HepG2 (cell line): Measurements from ENCODE around the gene COL9A3. TPM values are rescaled to one million over a fixed set of nuclear protein-coding genes. Genes with fewer than 3 reads are reported as not detected.

ENCODE experiments used
- BHLHE40 ChIP-seq: IDR thresholded peaks from 2 replicates; pipeline ENCODE4 v1.6.1; 2011; ENCODE audit warnings: low read length, improper control_type of control experiment
- CBFB ChIP-seq: sonication (generic); formaldehyde crosslinking; IDR thresholded peaks from 2 replicates; pipeline ENCODE4 v1.4.0; 2020; ENCODE audit warnings: missing genetic modification reagents
- CREB3 ChIP-seq: sonication (generic); formaldehyde crosslinking; IDR thresholded peaks from 2 replicates; pipeline ENCODE4 v1.5.0; 2020; ENCODE audit warnings: missing genetic modification reagents
- GABPA ChIP-seq, 2 experiments: IDR thresholded peaks; 2 replicates each; pipeline ENCODE4 v1.6.1; 2011 to 2016; ENCODE audit warnings: low read depth in 2 of 2, low read length in 1 of 2, missing biosample characterization in 1 of 2, missing genetic modification characterization in 1 of 2
- HOXA7 ChIP-seq: sonication (generic); formaldehyde crosslinking; IDR thresholded peaks from 2 replicates; pipeline ENCODE4 v1.8.1; 2022; ENCODE audit warnings: mild to moderate bottlenecking, missing genetic modification reagents, moderate library complexity
- HOXA9 ChIP-seq: sonication (generic); formaldehyde crosslinking; IDR thresholded peaks from 2 replicates; pipeline ENCODE4 v1.8.1; 2022; ENCODE audit warnings: missing genetic modification reagents, mild to moderate bottlenecking, moderate library complexity, borderline replicate concordance
- PRDM10 ChIP-seq: sonication (generic); formaldehyde crosslinking; IDR thresholded peaks from 2 replicates; pipeline ENCODE4 v1.4.0; 2020; ENCODE audit warnings: low read depth, missing genetic modification reagents
- RORA ChIP-seq: sonication (generic); formaldehyde crosslinking; IDR thresholded peaks from 2 replicates; pipeline ENCODE4 v1.5.0; 2020; ENCODE audit warnings: mild to moderate bottlenecking, missing genetic modification reagents, moderate library complexity
- SAFB2 ChIP-seq: sonication (generic); formaldehyde crosslinking; IDR thresholded peaks from 2 replicates; pipeline ENCODE4 v1.5.1; 2020; ENCODE audit warnings: missing genetic modification reagents, low read depth, mild to moderate bottlenecking, borderline replicate concordance
- ZBTB40 ChIP-seq, 2 experiments: fragments of 450-650 bp in 1 of 2; sonication (generic) in 1 of 2; formaldehyde crosslinking in 1 of 2; IDR thresholded peaks; 2 replicates each; pipeline versions ENCODE4 v1.6.1 to v1.8.0; 2016 to 2022; ENCODE audit warnings: antibody characterized with exemption in 1 of 2, mild to moderate bottlenecking in 1 of 2, missing genetic modification reagents in 1 of 2
- ZMYM2 ChIP-seq: sonication (generic); formaldehyde crosslinking; IDR thresholded peaks from 2 replicates; pipeline ENCODE4 v1.8.0; 2022; ENCODE audit warnings: mild to moderate bottlenecking, missing genetic modification reagents
- ZNF230 ChIP-seq: sonication (generic); formaldehyde crosslinking; IDR thresholded peaks from 2 replicates; pipeline ENCODE4 v1.4.0; 2020; ENCODE audit warnings: mild to moderate bottlenecking, missing genetic modification reagents
- ZNF264 ChIP-seq: sonication (generic); formaldehyde crosslinking; IDR thresholded peaks from 2 replicates; pipeline ENCODE4 v1.4.0; 2020; ENCODE audit warnings: missing genetic modification reagents
- ZNF3 ChIP-seq: IDR thresholded peaks from 2 replicates; pipeline ENCODE4 v1.7.0; 2017; ENCODE audit warnings: inconsistent platforms
- ZNF354B ChIP-seq: sonication (generic); formaldehyde crosslinking; IDR thresholded peaks from 2 replicates; pipeline ENCODE4 v1.8.0; 2022; ENCODE audit warnings: mild to moderate bottlenecking, missing genetic modification reagents
- ZNF430 ChIP-seq: sonication (generic); formaldehyde crosslinking; IDR thresholded peaks from 2 replicates; pipeline ENCODE4 v1.9.0; 2021; ENCODE audit warnings: mild to moderate bottlenecking, missing genetic modification reagents
- polyA plus RNA-seq, 8 experiments: library from polyadenylated mRNA; depleted of rRNA in 3 of 8; stranded (reverse) in 7 of 8; unstranded in 1 of 8; fragments of >200 nt; fragmentation: Illumina TruSeq in 4 of 8; extraction: Trizol in 4 of 8; gene quantifications; 2 replicates each; pipeline versions ENCODE4 v1.2.1 to v1.2.3, GENCODE V29; 2011 to 2016; ENCODE audit warnings: low read depth in 4 of 8, missing spikeins in 1 of 8, mixed read lengths in 1 of 8; ENCODE audit not compliant: insufficient read depth in 1 of 8
- total RNA-seq, 5 experiments: library from RNA; depleted of rRNA; stranded (reverse); fragments of >200 nt; fragmentation: Illumina TruSeq; extraction: Trizol; gene quantifications; 2 replicates each; pipeline ENCODE4 v1.2.3, GENCODE V29; 2016; ENCODE audit warnings: low read depth in 1 of 5

The COL9A3 gene
- total and polyA plus RNA-seq, 2 of the 13 experiments (the other 11 are each of a cell fraction or from before 2014, with no cell fraction given), result 155 to 204 TPM

GRCh38 chr20:62838128-62838891 is 21.5 kb downstream of the COL9A3 start (continued):
- TF ChIP-seq ZBTB40 (IDR thresholded peaks at IDR 0.05) (no peak), ZBTB40 (CRISPR knock-in tag; IDR thresholded peaks at IDR 0.05) (no peak), ZNF430 (CRISPR knock-in tag) (no peak), HOXA7 (CRISPR knock-in tag) (no peak), HOXA9 (CRISPR knock-in tag) (no peak), RORA (CRISPR knock-in tag) (no peak), ZNF3 (CRISPR knock-in tag) (no peak), ZNF230 (0 out of 2 replicates have a peak, but pooled peaks have one; percentile 25), ZMYM2 (CRISPR knock-in tag) (no peak), GABPA (IDR thresholded peaks at IDR 0.05; ENCODE audit: low read depth, low read length) (no peak), GABPA (CRISPR knock-in tag; IDR thresholded peaks at IDR 0.05; ENCODE audit: low read depth) (no peak), ZNF354B (CRISPR knock-in tag) (no peak), BHLHE40 (no peak), CBFB (CRISPR knock-in tag) (no peak), ZNF264 (no peak), SAFB2 (CRISPR knock-in tag) (no peak), CREB3 (CRISPR knock-in tag) (no peak), PRDM10 (CRISPR knock-in tag) (no peak)
